Fibroblast of mammary gland (primary cell): ENCODE results near the gene RTEL1.

Experiments
- DNase-seq: peaks from one replicate; pipeline ENCODE4 v3.0.0-alpha.2; 2010; ENCODE audit warnings: low read depth
- H3K4me3 ChIP-seq: 2 replicates; pipeline ENCODE4 v1.5.1; 2011; ENCODE audit warnings: low read depth, mild to moderate bottlenecking, low read length, moderate library complexity; ENCODE audit not compliant: control insufficient read depth
- TF ChIP-seq, protein P1 (sequence below): conservative IDR thresholded peaks from 2 replicates; pipeline ENCODE4 v1.5.1; 2011; ENCODE audit warnings: low read depth, low read length, inconsistent platforms; ENCODE audit not compliant: control insufficient read depth, insufficient read depth

Gene RTEL1

DNA sequence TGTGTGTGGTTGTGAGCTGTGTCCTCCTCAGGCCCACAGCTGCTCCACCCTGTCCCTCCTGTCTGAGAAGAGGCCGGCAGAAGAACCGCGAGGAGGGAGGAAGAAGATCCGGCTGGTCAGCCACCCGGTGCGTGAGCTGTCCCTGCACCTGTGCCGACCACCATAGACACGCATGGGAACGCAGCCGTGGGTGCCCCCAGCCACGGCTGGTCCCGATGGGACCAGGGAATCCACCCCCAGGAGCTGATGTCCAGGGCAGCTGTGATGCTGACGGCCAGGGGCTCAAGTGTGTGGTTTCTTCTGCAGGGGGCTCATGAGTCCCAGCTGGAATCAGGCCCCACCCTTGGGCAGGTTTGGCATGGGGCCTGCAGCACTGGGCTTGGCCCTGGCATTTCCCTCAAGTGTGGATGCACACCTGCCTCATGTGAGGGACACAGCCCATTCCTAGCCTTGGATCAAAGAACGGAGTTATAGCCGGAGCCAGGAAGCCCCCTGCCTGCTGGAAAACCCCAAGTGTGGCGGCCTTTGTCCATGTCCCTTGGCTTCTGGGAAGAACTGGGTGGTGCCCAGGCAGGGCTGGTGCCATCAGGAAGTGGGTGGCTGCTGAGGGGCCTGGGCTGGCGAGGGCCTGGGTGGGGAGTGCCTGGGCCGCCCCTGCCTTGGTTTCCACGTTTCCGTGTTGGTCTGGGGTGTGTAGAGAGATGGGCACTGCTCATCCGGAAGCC lies 33.8 kb downstream of the RTEL1 start:
- TF ChIP-seq, protein P1, sequence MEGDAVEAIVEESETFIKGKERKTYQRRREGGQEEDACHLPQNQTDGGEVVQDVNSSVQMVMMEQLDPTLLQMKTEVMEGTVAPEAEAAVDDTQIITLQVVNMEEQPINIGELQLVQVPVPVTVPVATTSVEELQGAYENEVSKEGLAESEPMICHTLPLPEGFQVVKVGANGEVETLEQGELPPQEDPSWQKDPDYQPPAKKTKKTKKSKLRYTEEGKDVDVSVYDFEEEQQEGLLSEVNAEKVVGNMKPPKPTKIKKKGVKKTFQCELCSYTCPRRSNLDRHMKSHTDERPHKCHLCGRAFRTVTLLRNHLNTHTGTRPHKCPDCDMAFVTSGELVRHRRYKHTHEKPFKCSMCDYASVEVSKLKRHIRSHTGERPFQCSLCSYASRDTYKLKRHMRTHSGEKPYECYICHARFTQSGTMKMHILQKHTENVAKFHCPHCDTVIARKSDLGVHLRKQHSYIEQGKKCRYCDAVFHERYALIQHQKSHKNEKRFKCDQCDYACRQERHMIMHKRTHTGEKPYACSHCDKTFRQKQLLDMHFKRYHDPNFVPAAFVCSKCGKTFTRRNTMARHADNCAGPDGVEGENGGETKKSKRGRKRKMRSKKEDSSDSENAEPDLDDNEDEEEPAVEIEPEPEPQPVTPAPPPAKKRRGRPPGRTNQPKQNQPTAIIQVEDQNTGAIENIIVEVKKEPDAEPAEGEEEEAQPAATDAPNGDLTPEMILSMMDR: no peak
- H3K4me3 ChIP-seq: no peak overlapping the region
- no peak for DNase-seq

GRCh38 chr20:63692436-63693082 lies 34.4 kb downstream of the RTEL1 start:
- no peak for DNase-seq
- no peak overlapping the region for H3K4me3 ChIP-seq
- TF ChIP-seq, protein P1: no peak

- DNase-seq: no peak
- no peak overlapping the region for H3K4me3 ChIP-seq
- TF ChIP-seq, protein P1: no peak
Observed at GRCh38 chr20:63693083-63693732, 35.1 kb downstream of the RTEL1 start.

- TF ChIP-seq, protein P1: no peak
- DNase-seq: no peak
Observed at GRCh38 chr20:63693733-63694583, 35.8 kb downstream of the RTEL1 start.

DNA sequence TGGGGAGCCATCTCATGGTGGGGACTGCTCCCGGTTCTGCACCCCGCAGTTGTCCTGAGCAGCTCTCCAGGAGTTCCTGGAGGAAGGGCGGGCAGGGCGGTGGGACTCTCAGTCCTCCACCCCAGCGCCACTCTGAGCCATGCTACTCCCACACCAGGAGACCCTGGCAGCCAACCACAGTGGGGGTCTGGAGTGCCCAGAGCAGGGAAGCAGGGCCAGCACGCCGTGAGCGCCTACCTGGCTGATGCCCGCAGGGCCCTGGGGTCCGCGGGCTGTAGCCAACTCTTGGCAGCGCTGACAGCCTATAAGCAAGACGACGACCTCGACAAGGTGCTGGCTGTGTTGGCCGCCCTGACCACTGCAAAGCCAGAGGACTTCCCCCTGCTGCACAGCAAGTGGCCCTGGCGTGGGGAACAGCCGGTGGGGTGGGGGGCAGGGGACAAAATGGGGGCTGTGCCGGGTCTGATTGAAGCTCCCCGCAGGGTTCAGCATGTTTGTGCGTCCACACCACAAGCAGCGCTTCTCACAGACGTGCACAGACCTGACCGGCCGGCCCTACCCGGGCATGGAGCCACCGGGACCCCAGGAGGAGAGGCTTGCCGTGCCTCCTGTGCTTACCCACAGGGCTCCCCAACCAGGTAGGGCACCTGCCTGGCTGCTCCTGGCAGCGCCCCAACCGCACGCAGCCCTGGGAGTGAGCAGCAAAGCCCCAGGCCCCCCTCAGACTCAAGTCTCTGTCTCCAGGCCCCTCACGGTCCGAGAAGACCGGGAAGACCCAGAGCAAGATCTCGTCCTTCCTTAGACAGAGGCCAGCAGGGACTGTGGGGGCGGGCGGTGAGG lies 36.7 kb downstream of the RTEL1 start:
- no peak for DNase-seq
- TF ChIP-seq, protein P1: no peak
- no peak overlapping the region for H3K4me3 ChIP-seq

More at GRCh38 chr20:63693733-63694583, 35.8 kb downstream of the RTEL1 start:
- no peak overlapping the region for H3K4me3 ChIP-seq
